ENCODE data around the gene REN.

REN gene

GRCh38 chr1:204190212-204191211 is 24.4 kb upstream of the REN start:
- no peak for DNase-seq

DNA sequence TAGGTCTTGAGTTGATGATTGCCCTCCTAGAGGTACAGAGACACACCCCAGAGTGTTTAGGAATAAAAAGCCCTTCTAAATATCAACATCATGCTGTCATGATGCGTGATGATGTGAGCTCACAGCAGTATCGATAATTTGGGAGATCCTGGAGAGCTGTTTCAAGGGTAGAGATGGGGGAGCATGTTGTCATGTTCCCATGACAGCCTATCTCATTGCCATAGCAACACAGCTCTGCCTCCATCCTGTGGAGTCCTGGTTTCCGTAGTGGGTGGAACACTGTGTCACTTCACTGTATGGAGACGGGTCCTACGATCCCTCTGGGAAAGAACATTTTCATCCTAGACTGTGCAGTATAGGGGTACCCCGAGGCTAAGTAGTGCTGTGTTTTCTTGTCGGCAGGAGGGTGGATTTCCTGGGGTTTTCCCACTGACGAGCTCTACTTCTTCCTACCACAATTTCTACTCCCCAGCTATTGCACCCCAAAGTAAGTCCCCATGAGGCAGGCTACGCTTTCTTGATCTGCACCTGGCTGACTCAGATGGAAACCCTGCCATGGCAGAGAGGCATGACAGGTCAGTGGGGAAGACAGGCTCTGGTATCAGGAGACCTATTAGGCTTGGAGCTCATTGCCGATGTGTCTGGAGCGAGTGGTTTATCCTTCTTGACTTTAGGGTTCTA is 23.0 kb upstream of the REN start:
- no peak for DNase-seq

GRCh38 chr1:204186597-204186996 is 20.5 kb upstream of the REN start:
- DNase-seq = no peak

DNA sequence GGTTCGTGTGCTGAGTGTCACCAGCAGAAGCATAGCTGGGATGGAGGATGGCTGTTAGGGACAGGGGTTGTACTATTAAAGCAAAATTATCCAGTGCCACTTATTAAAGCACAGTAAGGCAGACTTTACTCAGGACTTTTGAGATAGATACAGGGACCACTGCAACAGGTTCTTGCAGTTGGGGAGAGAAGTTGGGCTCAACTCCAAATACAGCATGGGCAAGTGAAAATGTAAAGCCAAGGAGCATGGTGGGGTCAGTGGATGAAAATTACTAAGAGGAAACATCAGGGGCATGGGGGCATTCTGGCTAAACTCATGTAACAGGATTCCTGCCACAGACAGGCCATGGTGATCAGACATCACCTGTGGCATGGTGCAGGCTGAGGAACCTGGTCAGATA is 15.0 kb upstream of the REN start:
- DNase-seq = no peak

DNA sequence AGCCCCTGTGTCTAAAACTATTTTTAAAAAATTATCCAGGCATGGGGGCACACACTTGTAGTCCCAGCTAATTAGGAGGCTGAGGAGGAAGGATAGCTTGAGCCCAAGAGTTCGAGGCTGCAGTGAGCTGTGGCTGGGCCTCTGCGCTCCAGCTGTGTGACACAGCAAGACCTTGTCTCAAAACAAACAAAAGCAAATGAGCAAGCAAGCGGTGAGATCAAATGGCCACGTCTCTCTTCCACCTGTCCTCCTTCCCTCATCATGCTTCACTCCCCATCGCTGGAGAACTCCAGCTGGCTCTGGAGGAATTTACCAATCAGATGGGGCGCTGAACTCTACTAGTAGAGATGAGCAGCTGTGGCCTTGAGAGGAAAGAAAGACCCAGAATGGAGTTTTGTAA is 14.0 kb upstream of the REN start:
- no peak for DNase-seq

DNA sequence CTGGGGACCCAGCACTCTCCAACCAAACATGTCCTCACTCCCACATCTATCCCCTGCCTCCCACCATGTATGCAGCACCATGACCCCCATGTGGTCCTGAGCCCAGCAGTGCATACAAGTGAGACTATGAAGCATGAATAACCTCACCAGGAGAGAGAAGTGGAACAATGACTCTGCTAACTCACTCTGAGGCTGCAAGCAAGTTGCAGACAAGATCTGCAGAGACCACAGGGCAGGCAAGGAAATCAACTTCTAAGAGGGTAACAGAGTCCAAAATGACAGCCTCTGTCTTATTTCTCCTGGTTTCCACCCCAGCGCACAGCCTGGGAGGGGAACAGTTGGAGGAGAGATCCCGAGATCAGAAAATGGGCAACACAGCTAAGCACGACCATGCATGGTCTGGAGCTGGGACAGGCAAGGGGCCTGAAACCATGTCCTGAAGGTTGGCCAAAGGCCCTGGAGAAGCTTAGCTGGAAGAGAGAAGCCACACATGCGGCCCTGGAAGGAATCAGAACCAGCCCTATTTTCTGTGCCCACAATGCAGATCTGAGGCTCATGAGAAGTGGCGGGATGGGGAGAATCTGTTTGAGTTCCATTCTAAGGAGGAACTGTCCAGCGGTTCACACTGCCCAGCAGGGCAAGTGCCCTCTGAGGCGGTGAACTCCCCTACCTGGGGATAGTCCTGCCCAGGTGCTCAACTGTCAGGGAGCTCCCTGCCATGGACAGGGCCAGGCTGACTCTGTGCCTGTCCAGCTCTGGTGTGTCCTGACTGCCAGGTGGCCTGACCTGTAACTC is 12.5 kb upstream of the REN start:
- DNase-seq = no peak

DNA sequence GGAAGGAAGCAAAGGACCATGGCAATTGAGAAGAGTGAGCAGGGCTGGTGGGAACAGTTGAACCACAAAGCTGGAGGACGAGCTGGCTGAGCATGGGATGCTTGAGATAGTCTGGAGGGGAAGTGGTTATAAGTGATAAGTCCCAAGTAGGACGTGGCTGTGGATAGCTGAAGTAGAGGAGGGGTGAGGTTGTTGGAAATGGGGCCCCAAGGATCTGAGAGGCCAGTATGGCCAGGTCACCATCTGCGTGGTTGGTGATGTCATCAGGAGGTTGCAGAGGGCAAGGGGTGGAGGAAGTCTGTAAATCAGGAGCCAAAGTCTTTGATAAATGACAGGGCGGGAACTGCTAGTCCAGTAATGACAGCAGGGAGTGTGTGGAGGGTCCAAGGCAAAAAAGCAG is 11.0 kb upstream of the REN start:
- DNase-seq = no peak

DNA sequence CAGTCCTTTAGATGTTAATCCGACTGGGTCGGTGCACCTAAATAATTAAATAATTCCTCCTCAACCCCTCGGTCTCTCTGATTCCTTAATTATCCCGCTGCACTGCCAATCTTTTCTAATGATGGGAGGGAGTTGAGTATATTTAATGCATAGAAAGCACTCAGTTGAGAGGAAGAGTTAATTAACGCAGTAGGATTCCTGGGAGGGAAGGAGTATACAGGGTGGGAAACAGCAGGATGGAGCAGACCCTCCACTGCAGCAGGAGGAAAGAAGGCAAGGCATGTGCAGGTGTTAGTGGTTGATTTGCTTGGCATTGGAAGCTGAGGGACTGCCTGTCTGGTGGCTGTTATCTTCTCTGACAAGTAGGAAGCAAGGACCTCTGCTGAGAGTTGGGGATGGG is 9.9 kb upstream of the REN start:
- DNase-seq = no peak

GRCh38 chr1:204174958-204175357 is 8.8 kb upstream of the REN start:
- no peak for DNase-seq

DNA sequence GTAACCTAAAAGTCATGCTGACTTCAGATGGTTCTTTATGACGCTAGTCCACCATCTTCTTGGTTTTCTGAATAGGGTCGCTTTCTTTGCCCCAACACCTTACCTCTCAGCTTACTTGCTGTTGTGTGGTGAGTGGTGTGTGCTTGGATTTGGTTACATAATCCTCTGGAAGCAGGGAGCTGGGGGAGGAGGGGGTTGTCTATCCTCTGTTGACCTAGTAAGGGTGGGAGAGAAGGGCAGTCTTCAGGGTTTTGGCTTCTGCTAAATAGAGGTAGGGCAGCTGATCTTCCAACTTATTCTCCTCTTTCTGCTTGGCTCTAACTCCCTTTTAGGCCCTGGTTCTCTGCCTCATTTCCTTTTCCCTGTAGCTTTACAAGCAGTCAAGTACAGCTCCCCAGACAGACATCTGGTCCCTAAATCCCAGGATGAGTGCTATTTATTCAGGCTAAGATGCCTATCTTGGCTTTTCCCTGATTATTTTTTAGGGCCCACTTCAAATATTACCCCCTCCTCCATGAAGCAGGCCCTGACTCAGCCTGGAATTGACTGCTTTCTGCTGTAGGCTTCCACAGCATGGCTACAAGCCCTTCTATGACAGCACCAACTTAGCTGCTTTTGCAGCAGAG is 6.4 kb upstream of the REN start:
- no peak for DNase-seq

DNA sequence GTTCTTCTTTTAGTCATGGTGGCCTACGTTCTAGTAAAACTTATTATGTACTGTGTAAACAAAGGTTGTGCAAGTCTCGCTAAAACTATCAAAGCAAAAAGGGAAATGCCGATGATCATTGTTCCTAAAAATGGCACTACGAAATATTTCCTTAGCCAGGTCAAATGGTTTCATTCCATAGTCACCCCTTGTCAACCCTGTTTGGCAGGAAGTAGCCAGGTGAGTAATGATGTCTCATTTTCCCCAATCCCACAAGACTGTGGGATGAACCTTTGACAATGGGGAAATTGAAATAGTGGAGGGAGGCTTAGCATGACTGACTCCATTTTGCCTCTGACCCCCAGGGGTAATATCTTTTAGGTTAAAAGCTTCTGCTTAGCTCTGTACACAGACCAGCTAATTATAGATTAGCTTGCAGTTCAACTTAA is 5.6 kb upstream of the REN start:
- no peak for DNase-seq

DNA sequence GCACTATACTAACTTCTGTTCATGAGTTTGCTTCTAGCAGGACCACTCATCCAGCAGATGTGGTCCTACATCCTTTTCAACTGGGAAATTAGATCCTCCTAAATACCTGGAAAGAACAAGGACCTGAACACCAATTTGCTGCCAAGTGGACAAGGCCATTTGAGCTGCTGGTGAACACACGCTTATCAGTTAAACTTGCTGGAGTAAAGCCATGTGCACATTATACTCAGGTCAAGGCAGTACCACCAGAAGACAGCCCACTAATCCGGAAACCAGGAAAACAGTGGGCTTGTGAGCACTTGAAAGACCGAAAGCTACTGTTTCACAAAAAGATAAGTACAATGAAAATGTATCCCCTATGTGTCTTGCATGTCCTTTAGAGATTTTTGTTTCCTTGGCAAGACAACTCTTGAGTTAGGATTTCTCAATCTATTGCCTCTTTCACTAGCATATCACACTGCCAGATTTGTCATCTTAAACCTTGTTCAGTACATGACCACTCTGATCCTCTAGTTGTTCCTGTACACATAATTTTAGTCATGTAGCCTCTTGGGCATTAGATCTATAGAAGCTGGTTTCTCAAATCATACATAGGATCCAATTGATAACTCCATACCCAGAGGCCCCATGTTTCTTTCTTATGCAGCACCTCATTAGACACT is 4.5 kb upstream of the REN start:
- no peak for DNase-seq

- DNase-seq = no peak
Observed at GRCh38 chr1:204169858-204170257, 3.7 kb upstream of the REN start.

- no peak for DNase-seq
Observed at GRCh38 chr1:204167730-204168129, 1.6 kb upstream of the REN start.

DNA sequence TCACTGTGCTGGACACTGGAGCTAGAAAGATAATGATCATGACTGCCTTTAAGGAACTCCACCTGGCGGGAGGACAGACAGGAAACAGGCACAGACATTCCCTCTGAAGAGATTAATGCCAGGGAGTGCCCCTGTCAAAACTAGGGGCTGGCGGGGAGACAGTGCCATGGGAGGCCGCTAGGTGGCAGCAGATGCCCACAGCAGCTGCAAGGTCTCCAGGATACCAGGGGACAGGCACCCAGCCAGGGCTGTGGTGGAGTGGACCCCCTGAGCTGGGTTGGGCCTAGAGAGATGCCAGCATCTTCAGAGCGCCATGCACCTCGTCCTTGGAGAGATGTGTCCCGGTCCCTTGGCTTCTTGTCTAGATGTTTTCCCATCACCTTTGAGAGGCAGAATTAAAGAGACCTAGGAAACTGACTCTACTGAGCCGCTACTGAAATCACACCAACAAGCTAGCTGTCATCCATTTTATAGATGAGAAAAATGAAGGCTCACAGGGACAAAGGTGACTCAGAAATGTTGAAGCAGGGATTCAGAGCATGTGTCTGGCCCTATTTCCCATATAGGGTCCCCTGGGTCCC is 3.6 kb downstream of the REN start:
- peak; percentile 84 to 86 for DNase-seq

DNA sequence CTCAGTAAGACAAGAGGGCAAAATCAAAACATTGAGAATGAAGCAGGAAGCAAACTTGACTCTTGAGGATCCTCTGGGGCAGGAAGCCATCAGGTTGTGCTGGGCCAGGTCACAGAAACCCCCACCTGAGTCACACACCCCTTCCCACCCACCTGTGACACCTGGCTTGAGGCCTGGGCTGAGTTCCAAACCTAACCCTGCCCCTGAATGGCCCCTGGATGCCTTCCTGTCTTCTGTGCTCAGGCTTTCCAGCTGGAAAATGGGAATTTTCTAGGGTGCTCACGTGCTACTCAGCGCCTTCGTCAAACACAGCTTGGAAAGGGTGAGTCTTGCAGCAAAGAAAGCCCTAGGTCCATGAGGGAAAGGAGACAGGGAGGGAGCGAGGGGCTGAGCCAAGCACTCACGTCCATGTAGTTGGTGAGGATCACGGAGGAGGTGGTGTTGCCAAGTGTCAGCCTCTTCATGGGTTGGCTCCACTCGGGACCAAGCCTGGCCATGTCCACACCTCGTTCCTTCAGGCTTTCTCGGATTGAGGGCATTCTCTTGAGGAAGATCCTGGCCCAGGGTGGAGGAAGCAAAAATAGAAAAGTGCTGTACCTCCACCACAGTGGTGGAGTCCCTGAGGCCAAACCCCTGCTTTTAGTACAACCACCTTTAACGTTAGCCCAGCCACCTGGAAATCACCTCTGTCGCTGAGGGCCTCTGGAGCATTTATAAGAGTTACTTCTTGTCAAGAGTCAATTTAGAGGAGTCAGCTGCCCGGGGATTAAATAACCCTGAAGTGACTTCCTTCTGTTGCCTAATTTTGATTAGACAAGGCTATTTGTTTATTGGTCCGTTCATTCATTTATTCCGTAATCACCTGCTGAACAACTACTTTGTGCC is 4.3 kb downstream of the REN start:
- no peak for DNase-seq

- no peak for DNase-seq
Observed at GRCh38 chr1:204157962-204158361, 8.2 kb downstream of the REN start.

DNA sequence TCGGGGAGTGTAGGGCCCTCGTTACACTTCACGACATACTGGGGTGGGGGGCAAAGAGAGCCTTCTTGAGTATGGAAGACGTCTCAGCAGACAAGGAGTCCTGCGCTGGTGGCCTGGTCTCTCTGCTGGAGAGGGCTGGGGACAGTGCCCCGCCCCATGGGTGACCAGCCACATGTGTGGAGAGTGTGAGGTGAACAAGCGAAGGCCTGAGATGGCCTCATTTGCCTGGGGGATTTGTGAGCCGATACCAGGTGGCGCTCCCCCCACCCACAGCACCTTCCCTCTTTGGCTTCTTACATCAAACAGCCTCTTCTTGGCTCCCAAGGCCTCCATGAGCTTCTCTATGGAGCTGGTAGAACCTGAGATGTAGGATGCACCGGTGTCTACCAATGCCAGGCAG is 10.3 kb downstream of the REN start:
- DNase-seq = no peak

DNA sequence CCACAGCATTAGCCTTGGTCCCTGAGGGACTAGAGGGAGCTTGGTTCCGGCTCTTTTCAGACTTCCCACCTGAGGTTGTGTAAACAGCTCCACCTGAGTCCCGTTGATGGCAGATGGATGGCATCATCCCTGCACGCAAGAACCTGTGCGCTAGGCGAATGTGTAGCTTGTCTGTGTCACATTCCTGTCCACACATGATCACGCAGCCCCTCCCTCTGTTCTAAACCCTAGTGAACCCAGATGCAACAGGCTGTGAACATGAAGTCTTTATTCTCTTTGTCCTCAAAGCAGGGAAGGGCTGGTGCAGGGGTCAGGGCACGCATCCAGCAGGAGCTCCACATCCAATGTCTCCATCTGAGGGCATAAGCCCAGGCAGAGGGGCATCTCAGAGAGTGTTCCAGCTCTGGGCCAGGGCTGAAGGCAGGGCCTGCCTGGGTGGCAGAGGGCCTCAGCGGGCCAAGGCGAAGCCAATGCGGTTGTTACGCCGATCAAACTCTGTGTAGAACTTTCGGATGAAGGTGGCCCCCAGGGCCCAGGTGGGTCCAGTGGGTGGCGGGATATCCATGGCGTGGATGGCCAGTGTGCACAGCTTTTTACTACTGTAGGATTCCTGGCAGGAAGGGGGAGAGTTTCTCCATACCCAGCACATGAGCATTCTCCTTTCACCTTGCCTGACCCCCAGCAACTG is 11.4 kb downstream of the REN start:
- DNase-seq = no peak

GRCh38 chr1:204153667-204154066 is 12.5 kb downstream of the REN start:
- DNase-seq = no peak
